GM10248 (cell line): ENCODE results near the gene ZNF70.

ENCODE experiments used
- CTCF ChIA-PET: fragments of 300-600 bp; sonication (Branson Sonifier 250); formaldehyde crosslinking; extraction: SDS; loops from one replicate; lab custom pipeline; 2021; ENCODE audit warnings: antibody characterized with exemption; lab: Yijun Ruan, JAX
- POLR2A ChIA-PET: fragments of 350-650 bp; sonication (Branson Sonifier 250); formaldehyde crosslinking; extraction: SDS; loops from one replicate; lab custom pipeline; 2020; ENCODE audit warnings: antibody characterized with exemption; lab: Yijun Ruan, JAX
- DNase-seq: peaks from one replicate; pipeline ENCODE4 v3.0.0; 2012; ENCODE audit errors: extremely low spot score
- CTCF ChIP-seq: IDR thresholded peaks from 2 replicates; pipeline ENCODE4 v1.5.1; 2012; ENCODE audit warnings: mild to moderate bottlenecking, low read depth; ENCODE audit errors: extremely low read depth, missing control alignments, control extremely low read depth

ZNF70 gene

GRCh38 chr22:23774922-23775436 lies 24.1 kb upstream of the ZNF70 start:
- DNase-seq = no peak
- ChIA-PET POLR2A (interaction anchor here (0.5 to 1.0 kb wide), 2 partner anchors 83 to 119 kb away, joined by 3 to 7 read pairs; partner anchors contain the start of genes MIF and SLC2A11), CTCF (interaction anchor here (1.5 to 3.3 kb wide), 4 partner anchors 55 to 119 kb away, joined by 4 to 19 read pairs (median 6); partner anchors contain the start of genes MIF and SLC2A11)
- no peak for TF ChIP-seq CTCF

DNA sequence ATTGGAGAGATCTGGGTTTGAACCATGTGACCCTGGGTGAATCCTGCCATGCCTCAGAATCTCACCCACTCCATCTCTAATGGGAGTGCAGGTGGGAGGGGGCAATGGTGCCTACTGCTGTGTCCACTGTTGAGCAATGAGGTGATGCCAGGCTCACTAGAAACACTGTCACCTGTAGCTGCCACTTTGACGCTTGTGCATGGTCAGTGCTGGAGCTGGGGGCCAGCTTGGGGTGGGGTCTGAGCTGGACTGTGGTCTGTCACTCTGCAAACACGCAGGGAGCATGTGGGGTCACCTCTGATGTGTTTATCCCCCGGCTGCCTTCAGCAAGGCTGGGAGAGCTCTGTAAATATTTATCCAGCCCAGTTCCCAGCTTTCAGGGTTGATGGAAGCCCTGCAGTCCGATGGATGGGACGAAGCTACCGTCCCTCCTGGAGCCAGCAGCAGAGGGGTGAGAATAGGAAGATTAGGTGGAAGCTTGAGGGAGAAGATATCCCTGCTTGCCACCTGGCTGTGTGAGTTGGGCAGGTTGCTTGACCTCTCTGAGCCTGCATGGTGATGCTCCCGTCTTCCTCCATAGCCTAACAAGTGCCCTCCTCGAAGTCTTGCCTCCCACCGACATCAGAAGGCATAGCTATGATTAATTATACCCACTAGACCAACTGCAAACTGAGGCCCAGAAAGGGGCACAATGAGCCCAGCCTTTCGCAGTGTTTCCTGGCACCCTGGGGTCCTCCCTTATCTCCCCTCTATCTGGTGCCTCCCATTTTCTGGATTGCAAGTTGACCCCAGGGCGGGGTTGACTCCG lies 23.4 kb upstream of the ZNF70 start:
- no peak for TF ChIP-seq CTCF
- ChIA-PET POLR2A (interaction anchor here (0.5 to 1.0 kb wide), 2 partner anchors 83 to 120 kb away, joined by 3 to 7 read pairs; partner anchors contain the start of genes MIF and SLC2A11), CTCF (interaction anchor here (1.5 to 3.3 kb wide), 4 partner anchors 55 to 120 kb away, joined by 4 to 19 read pairs (median 6); partner anchors contain the start of genes MIF and SLC2A11)
- DNase-seq = no peak

- POLR2A ChIA-PET = no interaction called here
- no peak for DNase-seq
- TF ChIP-seq CTCF = no peak
- CTCF ChIA-PET = interaction anchor here (3.3 kb wide), 1 partner anchor 76 kb away, joined by 19 read pairs; no protein-coding TSS in a partner anchor
Observed at GRCh38 chr22:23773483-23774113, 22.7 kb upstream of the ZNF70 start.

GRCh38 chr22:23772649-23773473 lies 21.9 kb upstream of the ZNF70 start, which contains the start of gene MMP11:
MMP11 (plus strand) TSS chr22:23772849; CDS start chr22:23772871, 22 bp downstream.
- ChIA-PET POLR2A (interaction anchor here (0.5 kb wide), 1 partner anchor 21 kb away, joined by 3 read pairs; no protein-coding TSS in a partner anchor), CTCF (interaction anchor here (1.4 to 4.9 kb wide), 2 partner anchors 13 to 72 kb away, joined by 4 to 46 read pairs; no protein-coding TSS in a partner anchor)
- DNase-seq = peak; percentile 77
- TF ChIP-seq CTCF = peak; percentile 18

GRCh38 chr22:23772315-23772648 lies 21.4 kb upstream of the ZNF70 start:
- TF ChIP-seq CTCF = no peak
- POLR2A ChIA-PET = interaction anchor here (0.5 kb wide), 1 partner anchor 20 kb away, joined by 3 read pairs; no protein-coding TSS in a partner anchor
- DNase-seq = no peak
- CTCF ChIA-PET = interaction anchor here (1.4 to 6.1 kb wide), 5 partner anchors 8 to 78 kb away, joined by 3 to 71 read pairs (median 10); no protein-coding TSS in a partner anchor
